Astrocyte (in vitro differentiated cells and primary cell): ENCODE data around the gene IDE. TPM values are rescaled to one million over a fixed set of nuclear protein-coding genes. Genes with fewer than 3 reads are reported as not detected.

Source experiments
- DNase-seq: peaks from one replicate; pipeline ENCODE4 v3.0.0-alpha.2; 2010; ENCODE audit warnings: low read depth
- FAIRE-seq: peaks from 2 replicates; lab custom pipeline; 2011; peaks lifted over from hg19 to GRCh38; lab: Jason Lieb, UNC
- H2AFZ ChIP-seq: 2 replicates; pipeline ENCODE4 v1.6.0; 2012; ENCODE audit warnings: low read depth, low read length, inconsistent platforms
- H3K27ac ChIP-seq: 2 replicates; pipeline ENCODE4 v1.5.1; 2011; ENCODE audit warnings: low read depth, low read length, inconsistent platforms
- H3K27me3 ChIP-seq: 2 replicates; pipeline ENCODE4 v1.6.0; 2011; ENCODE audit warnings: low read length, inconsistent platforms; ENCODE audit not compliant: insufficient read depth
- H3K36me3 ChIP-seq: 2 replicates; pipeline ENCODE4 v1.5.1; 2011; ENCODE audit warnings: low read length, inconsistent platforms; ENCODE audit not compliant: insufficient read depth
- H3K4me1 ChIP-seq: 2 replicates; pipeline ENCODE4 v1.5.1; 2011; ENCODE audit warnings: low read length, inconsistent platforms; ENCODE audit not compliant: insufficient read depth
- H3K4me2 ChIP-seq: 2 replicates; pipeline ENCODE4 v1.6.0; 2012; ENCODE audit warnings: low read length, inconsistent platforms
- H3K4me3 ChIP-seq: 2 replicates; pipeline ENCODE4 v1.5.1; 2011; ENCODE audit warnings: low read depth, mild to moderate bottlenecking, low read length, inconsistent platforms; ENCODE audit not compliant: insufficient read depth
- H3K79me2 ChIP-seq: 2 replicates; pipeline ENCODE4 v1.6.0; 2012; ENCODE audit warnings: mild to moderate bottlenecking, low read length, inconsistent platforms; ENCODE audit not compliant: insufficient read depth
- H3K9ac ChIP-seq: 2 replicates; pipeline ENCODE4 v1.6.0; 2012; ENCODE audit warnings: mild to moderate bottlenecking, low read length, inconsistent platforms
- H3K9me3 ChIP-seq: 2 replicates; pipeline ENCODE4 v1.5.1; 2012; ENCODE audit warnings: low read depth, mild to moderate bottlenecking, low read length, inconsistent platforms; ENCODE audit not compliant: insufficient read depth
- H4K20me1 ChIP-seq: 2 replicates; pipeline ENCODE4 v1.6.0; 2012; ENCODE audit warnings: low read length, inconsistent platforms; ENCODE audit not compliant: insufficient read depth
- H3K27ac Mint-ChIP-seq: one replicate; pipeline ENCODE4 v1.8.0; 2021; ENCODE audit warnings: mild to moderate bottlenecking, mixed read lengths; ENCODE audit not compliant: unreplicated experiment
- H3K27me3 Mint-ChIP-seq: one replicate; pipeline ENCODE4 v1.8.0; 2021; ENCODE audit warnings: low read depth, mixed read lengths; ENCODE audit not compliant: unreplicated experiment
- H3K36me3 Mint-ChIP-seq: one replicate; pipeline ENCODE4 v1.8.0; 2021; ENCODE audit warnings: low read depth, mixed read lengths; ENCODE audit not compliant: unreplicated experiment
- H3K4me1 Mint-ChIP-seq: one replicate; pipeline ENCODE4 v1.8.0; 2021; ENCODE audit warnings: low read depth, mixed read lengths; ENCODE audit not compliant: unreplicated experiment
- H3K4me3 Mint-ChIP-seq: one replicate; pipeline ENCODE4 v1.8.0; 2021; ENCODE audit warnings: mild to moderate bottlenecking, moderate library complexity, mixed read lengths; ENCODE audit not compliant: unreplicated experiment
- H3K9me3 Mint-ChIP-seq: one replicate; pipeline ENCODE4 v1.8.0; 2021; ENCODE audit warnings: mild to moderate bottlenecking, mixed read lengths; ENCODE audit not compliant: unreplicated experiment
- CTCF ChIP-seq: IDR thresholded peaks from 2 replicates; pipeline ENCODE4 v1.5.1; 2011; ENCODE audit warnings: low read depth, mild to moderate bottlenecking, inconsistent platforms, low read length, moderate library complexity; ENCODE audit not compliant: insufficient read depth
- EZH2 ChIP-seq: IDR thresholded peaks from 2 replicates; pipeline ENCODE4 v1.6.1; 2012; ENCODE audit warnings: mild to moderate bottlenecking, low read length, inconsistent platforms; ENCODE audit not compliant: insufficient read depth
- total RNA-seq: library from RNA; stranded (reverse); gene quantifications from 2 replicates; pipeline ENCODE4 v1.2.1, GENCODE V29; 2021

The IDE gene
- total RNA-seq, 1 donor from 2014 or later, result 35.9 TPM

GRCh38 chr10:92575961-92576360 lies 2.1 kb upstream of the IDE start:
- no peak overlapping the region for H3K4me3 ChIP-seq
- FAIRE-seq (no peak), DNase-seq (peak; percentile 56)
- H3K9me3 ChIP-seq, result no peaks in the 10 kb centered on the region
- H3K4me1 Mint-ChIP-seq, result peaks cover 26% of the 10 kb centered on the region
- H3K79me2 ChIP-seq, result peaks cover 24% of the 10 kb centered on the region
- H3K4me1 ChIP-seq, result peaks cover 26% of the 10 kb centered on the region
- H3K27ac Mint-ChIP-seq, result peak overlapping the region; percentile 87
- no peaks in the 10 kb centered on the region for H3K36me3 ChIP-seq
- peaks cover 19% of the 10 kb centered on the region for H4K20me1 ChIP-seq
- H3K4me2 ChIP-seq, result no peak overlapping the region
- H3K27me3 Mint-ChIP-seq, result no peaks in the 10 kb centered on the region
- H3K9ac ChIP-seq, result no peak overlapping the region
- no peaks in the 10 kb centered on the region for H3K27me3 ChIP-seq
- no peak overlapping the region for H2AFZ ChIP-seq
- no peak overlapping the region for H3K4me3 Mint-ChIP-seq
- no peak for TF ChIP-seq CTCF
- no peak for TF ChIP-seq EZH2
- no peaks in the 10 kb centered on the region for H3K9me3 Mint-ChIP-seq
- no peak overlapping the region for H3K27ac ChIP-seq
- no peaks in the 10 kb centered on the region for H3K36me3 Mint-ChIP-seq

GRCh38 chr10:92574548-92575261 lies 812 bp upstream of the IDE start:
- Histone ChIP-seq H3K4me3 (peak overlapping the region; percentile 73), H3K36me3 (no peaks in the 10 kb centered on the region), H3K9ac (peak overlapping the region; percentile 88), H4K20me1 (peaks cover 27% of the 10 kb centered on the region), H3K27ac (peak overlapping the region; percentile 88), H2AFZ (peak overlapping the region; percentile 89), H3K79me2 (peaks cover 32% of the 10 kb centered on the region), H3K4me1 (peaks cover 26% of the 10 kb centered on the region), H3K4me2 (peak overlapping the region; percentile 94), H3K9me3 (no peaks in the 10 kb centered on the region), H3K27me3 (no peaks in the 10 kb centered on the region)
- H3K4me3 Mint-ChIP-seq, result peak overlapping the region; percentile 89
- peak overlapping the region; percentile 91 for H3K27ac Mint-ChIP-seq
- DNase-seq (peak; percentile 48), FAIRE-seq (no peak)
- H3K27me3 Mint-ChIP-seq, result no peaks in the 10 kb centered on the region
- TF ChIP-seq CTCF (peak; percentile 50), EZH2 (no peak)
- H3K4me1 Mint-ChIP-seq, result peaks cover 26% of the 10 kb centered on the region
- H3K9me3 Mint-ChIP-seq, result no peaks in the 10 kb centered on the region
- H3K36me3 Mint-ChIP-seq, result no peaks in the 10 kb centered on the region
